ENCODE measurements around the gene JMJD8.

- TF ChIP-seq POLR2AphosphoS5 (IDR thresholded peaks at IDR 0.05; ENCODE audit: low read depth, low read length) (no peak), CTCF (IDR thresholded peaks at IDR 0.05) (0 out of 2 replicates have a peak, but pooled peaks have one; percentile 29), SIN3A (IDR thresholded peaks at IDR 0.05; ENCODE audit: borderline replicate concordance, insufficient read depth, low read depth, low read length) (no peak)
Observed at GRCh38 chr16:659618-660017, 24.5 kb downstream of the JMJD8 start.
